ENCODE measurements around the gene ZBTB20.

The ZBTB20 gene

GRCh38 chr3:114758831-114759699 is 388.0 kb downstream of the ZBTB20 start:
- DNase-seq (ENCODE audit: low spot score), result no peak
- in situ Hi-C loops (cut with MboI; ENCODE audit: low sequenced_read_pairs, unreplicated experiment), result no loop called here
- TF ChIP-seq CTCF (IDR thresholded peaks at IDR 0.05; ENCODE audit: borderline replicate concordance, control extremely low read depth, extremely low read depth, insufficient read depth, missing control alignments), result no peak

- in situ Hi-C loops (cut with MboI; ENCODE audit: low sequenced_read_pairs, unreplicated experiment), result no loop called here
Observed at GRCh38 chr3:114756506-114757279, 390.4 kb downstream of the ZBTB20 start.

GRCh38 chr3:114746502-114746901 is 400.6 kb downstream of the ZBTB20 start:
- in situ Hi-C loops (cut with MboI; ENCODE audit: low sequenced_read_pairs, unreplicated experiment), result no loop called here
- no peak for DNase-seq (ENCODE audit: low spot score)
- no peak for TF ChIP-seq CTCF (IDR thresholded peaks at IDR 0.05; ENCODE audit: borderline replicate concordance, control extremely low read depth, extremely low read depth, insufficient read depth, missing control alignments)

More at GRCh38 chr3:114756506-114757279, 390.4 kb downstream of the ZBTB20 start:
- peak; percentile 16 for DNase-seq (ENCODE audit: low spot score)
- TF ChIP-seq CTCF (IDR thresholded peaks at IDR 0.05; ENCODE audit: borderline replicate concordance, control extremely low read depth, extremely low read depth, insufficient read depth, missing control alignments), result no peak

- no peak for DNase-seq (ENCODE audit: low spot score)
- no peak for TF ChIP-seq CTCF (IDR thresholded peaks at IDR 0.05; ENCODE audit: borderline replicate concordance, control extremely low read depth, extremely low read depth, insufficient read depth, missing control alignments)
- in situ Hi-C loops (cut with MboI; ENCODE audit: low sequenced_read_pairs, unreplicated experiment), result no loop called here
Observed at GRCh38 chr3:114745322-114746240, 401.5 kb downstream of the ZBTB20 start.

GRCh38 chr3:114743746-114744485 is 403.2 kb downstream of the ZBTB20 start:
- DNase-seq (ENCODE audit: low spot score), result no peak
- in situ Hi-C loops (cut with MboI; ENCODE audit: low sequenced_read_pairs, unreplicated experiment), result no loop called here
- no peak for TF ChIP-seq CTCF (IDR thresholded peaks at IDR 0.05; ENCODE audit: borderline replicate concordance, control extremely low read depth, extremely low read depth, insufficient read depth, missing control alignments)

Measured in GM13976 (cell line).